OCI-LY7 (cell line): ENCODE results near the gene PARP14. TPM values are rescaled to one million over a fixed set of nuclear protein-coding genes. Genes with fewer than 3 reads are reported as not detected.
A peak's percentile ranks its signal among the peaks of the same experiment; 100 is the strongest.

Experiments
- BruUV-seq: library from RNA; stranded (reverse); fragments of 400-500 nt; replicated peaks from 2 replicates; lab custom pipeline; 2021; lab: Mats Ljungman, UMichigan
- CTCF ChIA-PET: fragments of 300-600 bp; sonication (Branson Sonifier 250); formaldehyde crosslinking; loops from one replicate; lab custom pipeline; 2022; ENCODE audit warnings: antibody characterized with exemption; ENCODE audit not compliant: unreplicated experiment; lab: Charles Lee
- POLR2A ChIA-PET: fragments of 300-600 bp; sonication (Branson Sonifier 250); formaldehyde crosslinking; loops from one replicate; lab custom pipeline; 2022; ENCODE audit warnings: antibody characterized with exemption; lab: Charles Lee
- DNase-seq: peaks from one replicate; pipeline ENCODE4 v3.0.0-alpha.2; 2015; ENCODE audit warnings: low spot score
- H2AFZ ChIP-seq: fragments of 200-600 bp; sonication (generic), shearing (Covaris generic); 2 replicates; pipeline ENCODE4 v1.6.1; 2014; ENCODE audit warnings: mild to moderate bottlenecking, antibody characterized with exemption, low read length, moderate library complexity
- H3K27ac ChIP-seq: fragments of 200-600 bp; sonication (generic); 2 replicates; pipeline ENCODE4 v1.5.1; 2014; ENCODE audit warnings: mixed run types, low read depth, mild to moderate bottlenecking, moderate library complexity, low read length, inconsistent platforms; ENCODE audit not compliant: poor library complexity, severe bottlenecking
- H3K36me3 ChIP-seq: fragments of 200-600 bp; sonication (generic); 2 replicates; pipeline ENCODE4 v1.6.1; 2014; ENCODE audit warnings: mild to moderate bottlenecking, antibody characterized with exemption, low read length, moderate library complexity, mixed read lengths; ENCODE audit not compliant: insufficient read depth
- H3K4me1 ChIP-seq: fragments of 200-600 bp; sonication (generic); 2 replicates; pipeline ENCODE4 v1.5.1; 2014; ENCODE audit warnings: mild to moderate bottlenecking, low read length; ENCODE audit not compliant: insufficient read depth, poor library complexity, severe bottlenecking
- H3K4me2 ChIP-seq: fragments of 200-600 bp; sonication (generic); 2 replicates; pipeline ENCODE4 v1.6.1; 2014; ENCODE audit warnings: mild to moderate bottlenecking, low read length
- H3K4me3 ChIP-seq: fragments of 200-600 bp; sonication (generic); 2 replicates; pipeline ENCODE4 v1.5.1; 2014; ENCODE audit warnings: mild to moderate bottlenecking, low read depth, low read length; ENCODE audit not compliant: poor library complexity, severe bottlenecking
- H3K79me2 ChIP-seq: fragments of 200-600 bp; sonication (generic); 2 replicates; pipeline ENCODE4 v1.6.1; 2016; ENCODE audit warnings: low read depth, mild to moderate bottlenecking, low read length, moderate library complexity, mixed read lengths; ENCODE audit not compliant: insufficient read depth
- H3K9me2 ChIP-seq: fragments of 200-600 bp; sonication (generic); 2 replicates; pipeline ENCODE4 v1.6.1; 2016; ENCODE audit warnings: mild to moderate bottlenecking, low read length, mixed read lengths; ENCODE audit not compliant: insufficient read depth
- H3K9me3 ChIP-seq: fragments of 200-600 bp; sonication (generic); 2 replicates; pipeline ENCODE4 v1.6.1; 2014; ENCODE audit warnings: mild to moderate bottlenecking, mixed run types, low read length, mixed read lengths
- H4K20me1 ChIP-seq: fragments of 200-600 bp; sonication (generic); 2 replicates; pipeline ENCODE4 v1.6.1; 2014; ENCODE audit warnings: mild to moderate bottlenecking, antibody characterized with exemption, low read length, moderate library complexity, mixed read lengths; ENCODE audit not compliant: insufficient read depth
- CTCF ChIP-seq: fragments of 200-600 bp; sonication (generic); conservative IDR thresholded peaks from 2 replicates; pipeline ENCODE4 v1.5.1; 2014; ENCODE audit warnings: mild to moderate bottlenecking, antibody characterized with exemption, low read length, moderate library complexity, mixed read lengths
- EZH2phosphoT487 ChIP-seq: fragments of 200-600 bp; sonication (generic); IDR thresholded peaks from 2 replicates; pipeline ENCODE4 v1.6.1; 2018; ENCODE audit warnings: low read depth, borderline replicate concordance, mild to moderate bottlenecking, mixed run types, antibody characterized with exemption, low read length, moderate library complexity, mixed read lengths
- intact Hi-C: fragments of 100-400 bp; cut with micrococcal nuclease; formaldehyde crosslinking; loops from one replicate; pipeline ENCODE4 v1.10.0; 2022; ENCODE audit not compliant: unreplicated experiment
- total RNA-seq, 2 experiments: library from RNA; depleted of rRNA in 1 of 2; stranded (reverse); fragments of >200 nt in 1 of 2; shearing (Covaris generic) in 1 of 2; gene quantifications; 2 replicates each; pipeline ENCODE4 v1.2.3, GENCODE V29; 2014 to 2022

PARP14 gene
- total RNA-seq, 2 experiments from 2014 or later = 5.6 to 12.4 TPM

GRCh38 chr3:122770521-122771202 is 90.0 kb downstream of the PARP14 start:
- H3K27ac ChIP-seq = no peak overlapping the region
- H2AFZ ChIP-seq = no peak overlapping the region
- H3K4me3 ChIP-seq = no peak overlapping the region
- peaks cover 17% of the 10 kb centered on the region; the same call in 1 of the 2 replicates for H3K36me3 ChIP-seq
- no peak overlapping the region for H3K4me2 ChIP-seq
- peaks cover 15% of the 10 kb centered on the region for H3K4me1 ChIP-seq
- intact Hi-C loops = no loop called here
- no TSS peak for BruUV-seq
- H3K9me2 ChIP-seq = no peaks in the 10 kb centered on the region
- no peaks in the 10 kb centered on the region for H4K20me1 ChIP-seq
- no peaks in the 10 kb centered on the region for H3K79me2 ChIP-seq
- H3K9me3 ChIP-seq = no peaks in the 10 kb centered on the region
- CTCF ChIA-PET = no interaction called here
- no peak for DNase-seq
- POLR2A ChIA-PET = interaction anchor here (1.0 to 1.4 kb wide), 2 partner anchors 9 to 13 kb away, joined by 4 to 5 read pairs; no protein-coding TSS in a partner anchor
- TF ChIP-seq EZH2phosphoT487 (no peak), CTCF (no peak)

- Histone ChIP-seq H3K79me2 (no peaks in the 10 kb centered on the region), H4K20me1 (no peaks in the 10 kb centered on the region), H3K9me2 (no peaks in the 10 kb centered on the region), H3K4me2 (no peak overlapping the region), H2AFZ (no peak overlapping the region), H3K36me3 (peaks cover 16% of the 10 kb centered on the region; the same call in 1 of the 2 replicates), H3K27ac (no peak overlapping the region), H3K9me3 (no peaks in the 10 kb centered on the region), H3K4me3 (no peak overlapping the region), H3K4me1 (peaks cover 15% of the 10 kb centered on the region)
- ChIA-PET CTCF (no interaction called here), POLR2A (interaction anchor here (0.7 to 1.6 kb wide), 3 partner anchors 11 to 214 kb away, joined by 3 to 6 read pairs (median 3); no protein-coding TSS in a partner anchor)
- no TSS peak for BruUV-seq
- intact Hi-C loops = no loop called here
- TF ChIP-seq EZH2phosphoT487 (no peak), CTCF (no peak)
- no peak for DNase-seq
Observed at GRCh38 chr3:122772827-122773226, 92.2 kb downstream of the PARP14 start.

- intact Hi-C loops = no loop called here
- Histone ChIP-seq H3K4me2 (peak overlapping the region; percentile 23; the same call in 1 of the 2 replicates), H3K36me3 (peaks cover 12% of the 10 kb centered on the region; the same call in 1 of the 2 replicates), H3K9me2 (no peaks in the 10 kb centered on the region), H3K79me2 (no peaks in the 10 kb centered on the region), H3K27ac (peak overlapping the region; percentile 5), H2AFZ (no peak overlapping the region), H3K4me3 (no peak overlapping the region), H3K4me1 (peaks cover 15% of the 10 kb centered on the region), H3K9me3 (no peaks in the 10 kb centered on the region), H4K20me1 (no peaks in the 10 kb centered on the region)
- ChIA-PET CTCF (no interaction called here), POLR2A (interaction anchor here (1.1 to 1.4 kb wide), 2 partner anchors 10 to 13 kb away, joined by 3 to 4 read pairs; no protein-coding TSS in a partner anchor)
- BruUV-seq = no TSS peak
- TF ChIP-seq EZH2phosphoT487 = no peak
- no peak for TF ChIP-seq CTCF
- peak; percentile 16 for DNase-seq
Observed at GRCh38 chr3:122773944-122774509, 93.4 kb downstream of the PARP14 start.
